NT2/D1 (cell line): Measurements from ENCODE around the gene PLAC1.

ENCODE experiments used
- SUZ12 ChIP-seq: IDR thresholded peaks from 2 replicates; pipeline ENCODE4 v1.6.1; 2011; ENCODE audit not compliant: insufficient read length, insufficient read depth; ENCODE audit errors: extremely low read depth
- YY1 ChIP-seq: IDR thresholded peaks from 2 replicates; pipeline ENCODE4 v1.6.1; 2011; ENCODE audit not compliant: insufficient read length, insufficient read depth
- ZNF274 ChIP-seq: IDR thresholded peaks from 2 replicates; pipeline ENCODE4 v1.6.1; 2011; ENCODE audit warnings: mild to moderate bottlenecking, low read depth, low read length

GRCh38 chrX:134645936-134646543 lies 12.2 kb downstream of the PLAC1 start:
- no peak for TF ChIP-seq YY1
- no peak for TF ChIP-seq ZNF274
- no peak for TF ChIP-seq SUZ12
